ENCODE data around the gene KCMF1.

Gene KCMF1

DNA sequence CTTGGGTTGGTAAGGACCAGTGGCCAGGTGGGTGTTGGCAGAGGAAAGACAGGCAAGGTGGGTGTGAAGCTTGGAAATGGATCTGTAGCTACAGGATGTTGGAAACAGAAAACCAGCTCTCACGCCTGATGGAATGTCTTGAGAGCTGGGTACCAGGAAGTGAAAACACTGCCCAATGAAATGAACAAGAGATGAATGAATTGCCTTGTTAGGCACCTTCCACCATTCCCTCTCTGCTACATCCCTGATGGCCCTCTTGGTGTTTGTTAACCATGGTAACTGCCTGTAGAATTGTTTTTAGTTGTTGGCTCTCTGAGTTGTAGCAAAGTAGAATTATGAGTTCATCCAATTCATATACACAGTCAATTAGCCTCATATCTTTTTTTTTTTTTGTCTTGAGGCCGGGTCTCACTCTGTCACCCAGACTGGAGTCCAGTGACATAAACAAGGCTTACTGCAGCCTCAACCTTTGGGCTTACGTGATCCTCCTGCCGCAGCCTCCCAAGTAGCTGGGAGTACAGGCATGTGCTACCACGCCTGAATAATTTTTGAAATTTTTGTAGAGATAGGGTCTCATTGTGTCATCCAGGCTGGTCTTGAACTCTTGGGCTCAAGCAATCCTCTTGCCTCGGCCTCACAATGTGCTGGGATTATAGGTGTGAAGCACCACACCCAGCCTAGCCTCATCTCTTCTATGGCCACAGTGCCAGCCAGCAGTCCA is 9.5 kb downstream of the KCMF1 start:
- DNase-seq (ENCODE audit: low read depth in 2 of 2) = no peak

GRCh38 chr2:84986018-84986417 is 15.1 kb downstream of the KCMF1 start:
- DNase-seq (ENCODE audit: low read depth in 2 of 2) = no peak

DNA sequence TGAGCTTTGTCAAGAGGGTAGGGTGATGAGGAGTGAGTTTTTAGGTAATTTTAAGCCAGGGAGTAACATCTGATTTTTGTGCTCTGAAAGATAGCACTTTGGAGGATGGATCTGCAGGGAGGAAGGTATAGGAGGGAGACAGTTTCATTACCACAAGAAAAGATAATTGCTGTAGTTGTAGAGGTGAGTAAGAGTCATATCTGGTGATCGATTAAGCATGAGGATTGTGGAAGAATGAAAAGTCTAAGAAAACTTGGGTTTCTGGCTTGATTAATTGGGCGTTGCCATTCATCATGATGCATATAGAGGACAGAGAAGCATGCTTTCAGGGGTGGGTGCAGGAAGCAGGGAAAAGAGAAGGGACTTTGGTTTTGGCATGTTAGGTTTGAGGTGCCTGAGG is 18.5 kb downstream of the KCMF1 start:
- DNase-seq (ENCODE audit: low read depth in 2 of 2) = no peak

GRCh38 chr2:84989927-84990326 is 19.0 kb downstream of the KCMF1 start:
- DNase-seq (ENCODE audit: low read depth in 2 of 2) = no peak

DNA sequence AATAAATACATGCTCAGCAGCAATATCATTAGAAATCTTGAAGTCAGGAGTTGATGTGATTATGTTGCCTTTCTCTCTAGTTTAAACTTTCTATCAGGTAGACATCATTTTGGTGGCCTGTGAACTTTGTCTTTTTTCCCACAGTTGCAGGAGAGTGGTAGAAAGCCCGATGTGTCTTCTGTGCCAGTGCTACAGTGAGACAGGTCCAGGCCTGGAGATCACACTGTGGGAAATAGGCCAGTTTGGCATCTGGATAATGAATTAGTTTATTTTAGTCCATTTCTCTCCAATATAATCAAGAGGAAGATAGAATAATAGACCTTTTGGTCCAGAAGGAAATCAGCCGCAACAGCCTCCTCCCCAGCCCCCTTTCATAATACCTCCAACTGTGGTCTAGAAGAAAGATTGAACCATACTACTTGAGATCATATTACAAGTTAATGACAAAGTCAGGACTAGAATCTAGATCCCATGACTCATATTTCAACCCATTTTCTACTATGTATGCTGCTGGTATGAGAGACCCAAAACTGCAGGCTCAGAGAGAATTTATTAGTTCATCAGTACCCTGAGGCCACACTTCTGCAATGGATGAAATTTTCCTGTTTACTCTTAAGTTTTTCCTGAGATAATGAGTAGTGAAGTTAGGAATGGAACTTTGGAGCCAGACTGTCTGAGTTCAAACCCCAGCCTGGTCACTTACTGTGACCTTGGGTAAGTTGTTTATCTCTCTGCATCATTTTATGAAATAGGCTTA is 20.6 kb downstream of the KCMF1 start:
- no peak for DNase-seq (ENCODE audit: low read depth in 2 of 2)

DNA sequence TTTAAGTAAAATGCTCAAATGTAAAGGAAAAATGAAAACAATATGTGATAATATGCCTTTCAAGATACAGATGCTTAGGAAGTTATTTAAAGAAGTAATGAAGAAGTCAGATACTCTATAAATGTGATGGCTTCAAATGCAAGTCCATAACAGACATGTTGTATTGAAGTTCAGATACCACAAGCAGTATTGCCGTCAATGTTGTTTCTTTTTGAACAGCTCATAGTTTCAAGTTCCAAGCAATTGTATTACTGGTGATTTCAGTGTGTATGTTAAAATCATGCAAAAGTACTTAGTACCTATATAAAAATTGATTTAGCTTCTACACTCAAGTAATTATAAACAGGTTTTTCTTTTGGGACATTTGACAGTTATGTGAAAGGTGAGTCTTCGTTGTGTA is 24.9 kb downstream of the KCMF1 start:
- DNase-seq (ENCODE audit: low read depth in 2 of 2) = no peak

DNA sequence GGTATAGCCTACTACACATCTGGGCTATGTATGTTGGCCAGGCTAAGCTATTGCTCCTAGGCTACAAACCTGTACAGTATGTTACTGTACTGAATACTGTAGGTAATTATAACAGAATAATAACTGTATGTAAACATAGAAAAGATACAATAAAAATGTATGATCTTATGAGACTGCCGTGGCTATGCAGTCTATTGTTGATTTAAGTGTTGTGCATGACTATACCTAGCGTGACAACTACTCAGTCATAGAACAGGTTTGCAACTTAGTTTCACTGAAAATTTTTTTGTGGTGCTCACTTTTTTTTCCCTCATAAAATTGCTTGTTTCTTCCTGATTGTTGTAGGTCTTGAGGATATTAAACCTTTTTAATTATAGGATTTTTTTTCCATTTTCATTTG is 25.9 kb downstream of the KCMF1 start:
- DNase-seq (ENCODE audit: low read depth in 2 of 2) = no peak

DNA sequence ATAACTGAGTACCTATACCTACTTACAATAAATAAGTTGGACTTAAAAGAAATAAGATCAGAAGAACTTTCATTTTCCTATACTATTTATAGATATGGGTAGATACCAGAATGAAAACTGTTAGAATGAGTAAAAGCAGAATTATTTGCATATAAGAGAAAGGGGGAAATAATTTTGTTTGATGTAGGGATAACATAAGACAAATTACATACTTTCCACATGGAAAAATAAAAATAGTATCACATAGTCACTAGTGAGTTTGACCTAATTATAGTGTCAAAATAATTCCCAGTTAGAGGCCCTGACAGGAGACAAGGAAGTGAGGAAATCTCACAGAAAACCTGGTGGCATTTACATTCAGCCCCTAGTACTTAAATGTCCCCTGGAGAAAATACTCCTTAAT is 28.6 kb downstream of the KCMF1 start:
- DNase-seq (ENCODE audit: low read depth in 2 of 2) = no peak

DNA sequence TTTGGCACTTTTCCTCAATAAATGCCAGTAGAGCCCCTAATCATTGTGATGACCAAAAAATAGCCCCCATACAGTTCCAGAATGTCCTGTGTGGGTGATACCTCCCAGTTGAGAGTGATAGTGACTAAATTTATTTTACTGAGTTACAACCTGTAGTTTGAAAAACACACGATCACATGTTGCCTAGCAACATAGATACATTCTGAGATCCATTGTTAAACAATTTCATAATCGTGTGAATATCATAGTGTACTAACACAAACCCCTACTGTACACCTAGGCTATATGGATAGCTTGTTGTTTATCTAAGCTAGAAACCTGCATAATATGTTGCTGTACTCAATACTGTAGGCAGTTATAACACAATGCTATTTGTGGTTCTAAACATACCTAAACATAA is 30.6 kb downstream of the KCMF1 start:
- DNase-seq (ENCODE audit: low read depth in 2 of 2) = no peak

GRCh38 chr2:85002534-85002933 is 31.6 kb downstream of the KCMF1 start:
- DNase-seq (ENCODE audit: low read depth in 2 of 2) = no peak

GRCh38 chr2:85008252-85008651 is 37.3 kb downstream of the KCMF1 start:
- DNase-seq (ENCODE audit: low read depth in 2 of 2) = no peak

DNA sequence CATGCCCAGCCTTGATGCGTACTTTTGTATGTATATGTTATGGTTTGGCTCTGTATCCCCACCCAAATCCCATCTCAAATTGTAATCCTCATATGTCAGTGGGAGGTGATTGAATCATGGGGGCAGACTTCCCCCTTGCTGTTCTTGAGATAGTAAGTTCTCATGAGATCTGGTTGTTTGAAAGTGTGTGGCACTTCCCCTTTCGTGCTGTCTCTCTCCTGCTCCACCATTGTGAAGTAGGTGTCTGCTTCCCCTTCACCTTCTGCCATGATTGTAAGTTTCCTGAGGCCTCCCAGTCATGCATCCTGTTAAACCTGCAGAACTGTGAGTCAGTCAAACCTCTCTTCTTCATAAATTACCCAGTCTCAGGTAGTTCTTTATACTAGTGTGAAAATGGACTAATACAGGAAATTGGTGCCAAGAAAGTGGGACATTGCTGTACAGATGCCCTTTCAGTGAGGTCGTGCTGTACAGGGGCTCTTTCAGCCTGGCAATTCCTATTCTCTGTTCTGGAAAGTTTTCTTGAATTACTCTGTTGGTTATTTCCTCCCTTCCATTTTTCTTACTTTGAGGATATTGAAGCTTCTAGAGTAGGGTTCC is 38.2 kb downstream of the KCMF1 start:
- no peak for DNase-seq (ENCODE audit: low read depth in 2 of 2)

DNA sequence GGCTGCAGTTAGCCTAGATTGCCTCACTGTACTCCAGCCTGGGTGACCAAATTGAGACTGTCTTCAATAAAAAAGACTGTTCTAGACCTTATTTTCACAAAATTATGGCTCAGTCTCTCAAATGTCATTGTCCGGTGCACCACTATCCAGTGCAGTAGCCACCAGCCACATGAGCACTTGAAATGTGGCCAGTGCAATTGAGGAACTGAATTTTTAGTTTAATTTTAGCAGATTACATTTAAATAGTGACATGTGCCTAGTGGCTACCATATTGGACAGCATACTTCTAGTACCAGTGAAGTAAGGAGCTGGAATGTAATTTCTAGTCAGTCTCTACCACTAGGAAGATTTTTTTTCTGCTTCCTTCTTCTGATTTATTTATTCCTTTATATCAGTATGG is 39.4 kb downstream of the KCMF1 start:
- no peak for DNase-seq (ENCODE audit: low read depth in 2 of 2)

DNA sequence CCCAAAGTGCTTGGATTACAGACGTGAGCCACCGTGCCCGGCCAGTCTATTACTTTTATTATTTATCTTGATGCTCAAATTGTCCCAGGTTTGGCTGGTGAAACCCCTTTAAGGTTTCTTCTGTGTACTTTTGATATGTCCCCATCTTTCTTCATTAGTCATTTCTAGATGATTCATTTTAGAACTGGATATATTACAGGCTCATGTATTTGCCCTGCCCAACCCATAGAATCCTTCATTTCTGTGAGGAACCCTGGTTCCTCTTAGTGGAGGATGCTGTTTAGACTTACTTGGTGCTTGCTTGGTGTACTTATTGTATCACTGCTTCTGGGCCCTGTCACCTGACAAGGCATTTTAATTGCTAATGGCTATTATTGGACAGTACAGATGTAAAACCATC is 40.1 kb downstream of the KCMF1 start:
- DNase-seq (ENCODE audit: low read depth in 2 of 2) = no peak

GRCh38 chr2:85011747-85012146 is 40.8 kb downstream of the KCMF1 start:
- no peak for DNase-seq (ENCODE audit: low read depth in 2 of 2)

DNA sequence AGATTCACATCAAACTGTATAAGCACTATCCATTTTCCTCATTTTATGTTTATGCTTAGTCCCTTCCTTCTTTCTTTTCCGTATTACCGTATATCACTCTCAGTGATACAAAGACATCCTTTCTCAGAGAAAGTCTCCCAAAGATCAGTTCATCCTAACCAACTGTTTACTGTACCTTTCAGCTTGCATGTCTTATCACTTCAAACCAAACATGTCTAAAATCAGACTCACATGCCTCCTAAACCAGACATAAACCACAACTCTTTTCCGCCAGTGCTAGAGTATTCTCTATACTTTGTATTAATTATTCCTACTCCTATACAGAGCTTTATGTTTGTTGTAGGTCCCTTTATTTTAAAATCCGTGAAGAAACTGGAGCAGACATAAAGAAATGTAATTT is 41.5 kb downstream of the KCMF1 start:
- no peak for DNase-seq (ENCODE audit: low read depth in 2 of 2)

DNA sequence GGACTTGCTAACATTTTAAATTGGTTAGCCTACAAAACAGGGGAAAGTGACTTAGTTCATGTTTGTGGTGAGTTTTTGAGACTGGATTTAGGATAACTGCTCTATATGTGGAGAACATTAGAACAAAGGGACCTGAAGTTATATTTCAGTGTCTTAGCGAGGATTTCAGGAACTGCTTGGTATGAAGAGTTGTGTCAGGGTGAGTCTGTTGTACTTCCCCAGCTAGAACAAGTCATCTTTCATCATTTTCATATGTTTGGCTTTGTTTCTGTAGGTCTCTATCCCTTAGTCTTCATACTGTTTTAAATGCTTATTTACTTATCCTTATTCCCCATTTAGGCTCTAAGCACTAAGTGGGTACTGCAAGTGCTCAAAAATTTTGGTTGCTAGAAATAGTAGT is 41.9 kb downstream of the KCMF1 start:
- DNase-seq (ENCODE audit: low read depth in 2 of 2) = no peak

GRCh38 chr2:85015653-85016360 is 44.8 kb downstream of the KCMF1 start:
- DNase-seq (ENCODE audit: low read depth in 2 of 2) = no peak

DNA sequence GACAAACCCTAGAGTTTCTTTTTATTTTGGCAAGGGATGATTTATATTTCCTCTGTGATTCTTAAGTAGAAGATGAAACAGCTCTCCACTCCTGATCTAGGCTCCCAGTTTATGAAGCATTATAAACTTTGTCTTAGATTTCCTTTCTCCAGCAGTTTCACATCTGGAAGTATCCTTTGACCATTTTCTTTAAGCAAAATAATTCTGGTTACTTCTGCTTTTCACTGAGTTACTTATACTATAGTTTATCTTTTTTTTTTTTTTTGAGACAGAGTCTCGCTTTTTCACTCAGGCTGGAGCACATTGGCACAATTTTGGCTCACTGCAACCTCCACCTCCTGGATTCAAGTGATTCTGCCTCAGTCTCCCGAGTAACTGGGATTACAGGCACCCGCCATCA is 45.5 kb downstream of the KCMF1 start:
- DNase-seq (ENCODE audit: low read depth in 2 of 2) = no peak

DNA sequence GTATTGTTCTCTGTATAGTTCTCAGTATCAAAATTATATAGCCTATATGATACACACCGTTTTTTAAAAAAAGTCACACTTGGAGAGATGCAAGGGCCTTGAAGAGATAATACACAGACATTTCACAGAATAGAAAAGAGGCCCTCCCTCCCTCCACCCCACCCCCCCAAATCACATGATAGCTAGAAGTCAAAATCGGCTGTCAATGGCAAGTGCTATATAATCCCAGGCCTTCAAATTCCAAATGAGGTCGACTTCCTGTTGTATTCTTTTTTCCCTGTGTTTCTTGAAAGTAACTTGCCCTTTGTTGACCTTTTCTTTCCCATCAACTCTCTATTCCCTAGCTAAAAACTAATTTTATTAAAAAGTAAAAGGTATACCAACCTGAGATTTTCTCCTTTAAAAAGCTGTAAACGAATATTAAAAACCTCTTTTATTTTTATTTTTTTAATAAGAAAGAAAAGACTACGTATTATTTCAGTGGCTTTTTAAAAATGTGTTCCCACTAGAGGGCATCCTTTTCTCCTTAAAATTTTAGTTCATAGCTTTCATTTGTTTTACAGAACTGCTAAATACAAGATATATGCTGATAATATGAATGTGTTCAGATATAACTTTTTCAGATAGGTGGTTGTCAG is 46.6 kb downstream of the KCMF1 start:
- DNase-seq (ENCODE audit: low read depth in 2 of 2) = no peak

GRCh38 chr2:85018049-85018447 is 47.1 kb downstream of the KCMF1 start:
- no peak for DNase-seq (ENCODE audit: low read depth in 2 of 2)

DNA sequence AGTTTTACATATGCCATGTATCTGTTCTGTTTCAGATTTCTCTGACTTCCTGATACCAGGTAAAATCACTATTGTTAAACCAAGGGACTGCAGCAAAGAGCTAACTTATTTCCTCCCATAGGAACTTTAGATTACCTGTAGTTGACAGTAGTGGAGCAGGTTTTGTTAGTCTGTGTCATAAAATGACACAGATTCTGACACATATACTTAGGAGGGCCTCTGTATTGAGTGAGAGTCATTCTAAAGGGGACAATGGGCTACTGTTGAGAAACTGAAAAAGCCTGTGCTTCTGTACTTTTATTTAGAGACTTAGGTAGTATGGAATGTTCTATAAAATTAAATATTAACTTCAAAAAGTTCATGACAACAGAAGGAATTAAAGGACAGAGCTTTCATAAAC is 48.2 kb downstream of the KCMF1 start:
- DNase-seq (ENCODE audit: low read depth in 2 of 2) = no peak
